K562 (cell line): ENCODE data around the gene MRRF. TPM values are rescaled to one million over a fixed set of nuclear protein-coding genes. Genes with fewer than 3 reads are reported as not detected.

Source experiments
- ATAC-seq: fragments of 200-7000 bp; cut with Tn5 transposase; 3 replicates; pipeline ENCODE4 v1.9.1; 2020; ENCODE audit warnings: moderate library complexity
- BruUV-seq: library from RNA; stranded (reverse); fragments of 400-500 nt; replicated peaks from 2 replicates; lab custom pipeline; 2021; lab: Mats Ljungman, UMichigan
- CTCF ChIA-PET: fragments of 300-600 bp; formaldehyde crosslinking; extraction: SDS; loops from one replicate; lab custom pipeline; 2021; ENCODE audit warnings: low intra/inter-chr PET ratio; lab: Yijun Ruan, JAX
- POLR2A ChIA-PET: fragments of 300-600, 350-650 bp; sonication (Branson Sonifier 250); formaldehyde crosslinking; extraction: SDS; loops from one replicate; lab custom pipeline; 2021; ENCODE audit warnings: antibody characterized with exemption, inconsistent platforms; lab: Yijun Ruan, JAX
- DNase-seq, 4 experiments: peaks; one replicate each; pipeline versions ENCODE4 v3.0.0 to v3.0.0-alpha.2; 2011 to 2018; ENCODE audit warnings: low spot score in 3 of 4, mixed read lengths in 3 of 4; ENCODE audit errors: extremely low read depth in 1 of 4
- FAIRE-seq: peaks from 2 replicates; lab custom pipeline; 2011; peaks lifted over from hg19 to GRCh38; lab: Jason Lieb, UNC
- H2AFZ ChIP-seq: 2 replicates; pipeline ENCODE4 v1.6.0; 2011; ENCODE audit warnings: low read depth, low read length, control low read depth, inconsistent platforms
- H3K27ac ChIP-seq: fragments of 200-600 bp; 3 replicates; pipeline ENCODE4 v1.8.0; 2011; ENCODE audit warnings: low read depth, mild to moderate bottlenecking, control low read depth, inconsistent platforms, low read length, moderate library complexity, mixed read lengths; ENCODE audit errors: extremely low read depth
- H3K27me3 ChIP-seq, 2 experiments: fragments of 300-600 bp in 1 of 2; 2 replicates in 1 of 2; 3 replicates in 1 of 2; pipeline versions ENCODE4 v1.6.0 to v1.8.0; 2011; ENCODE audit warnings: inconsistent platforms in 2 of 2, low read length in 2 of 2, mild to moderate bottlenecking in 1 of 2, mixed read lengths in 1 of 2, moderate library complexity in 1 of 2; ENCODE audit not compliant: control insufficient read depth in 2 of 2, insufficient read depth in 2 of 2
- H3K36me3 ChIP-seq: fragments of 300-600 bp; 3 replicates; pipeline ENCODE4 v1.8.0; 2011; ENCODE audit warnings: mild to moderate bottlenecking, low read length, inconsistent platforms; ENCODE audit not compliant: control insufficient read depth, insufficient read depth
- H3K4me1 ChIP-seq, 2 experiments: fragments of 200-600 bp in 1 of 2; replicated peaks in 1 of 2; 2 replicates in 1 of 2; 3 replicates in 1 of 2; pipeline versions ENCODE4 v1.5.1 to v1.8.0; 2011; ENCODE audit warnings: inconsistent platforms in 2 of 2, low read length in 2 of 2, mild to moderate bottlenecking in 1 of 2, mixed read lengths in 1 of 2, moderate library complexity in 1 of 2; ENCODE audit not compliant: control insufficient read depth in 2 of 2, insufficient read depth in 2 of 2
- H3K4me2 ChIP-seq: 2 replicates; pipeline ENCODE4 v1.6.1; 2011; ENCODE audit warnings: low read length, control low read depth, inconsistent platforms, mixed read lengths; ENCODE audit not compliant: insufficient read depth
- H3K4me3 ChIP-seq: fragments of 200-600 bp; sonication (generic), shearing (Covaris generic); 2 replicates; pipeline ENCODE4 v1.5.1; 2016; ENCODE audit warnings: control low read depth, inconsistent platforms
- H3K79me2 ChIP-seq: fragments of 200-600 bp; 3 replicates; pipeline ENCODE4 v1.8.0; 2011; ENCODE audit warnings: low read length, inconsistent platforms; ENCODE audit not compliant: control insufficient read depth, insufficient read depth
- H3K9ac ChIP-seq, 2 experiments: 2 replicates each; pipeline versions ENCODE4 v1.6.0 to v1.6.1; 2011; ENCODE audit warnings: low read depth in 2 of 2, low read length in 2 of 2, control low read depth in 1 of 2, inconsistent platforms in 1 of 2, mild to moderate bottlenecking in 1 of 2, mixed read lengths in 1 of 2; ENCODE audit not compliant: insufficient read depth in 1 of 2
- H3K9me1 ChIP-seq: one replicate; pipeline ENCODE4 v1.6.0; 2011; ENCODE audit warnings: inconsistent platforms, mild to moderate bottlenecking, low read length, moderate library complexity; ENCODE audit not compliant: control insufficient read depth, insufficient read depth
- H3K9me3 ChIP-seq: replicated peaks from 2 replicates; pipeline ENCODE4 v1.5.1; 2011; ENCODE audit warnings: low read depth, low read length, inconsistent platforms; ENCODE audit not compliant: control insufficient read depth, insufficient read depth
- H4K20me1 ChIP-seq: replicated peaks from 2 replicates; pipeline ENCODE4 v1.6.1; 2011; ENCODE audit warnings: low read length, inconsistent platforms, mixed read lengths; ENCODE audit not compliant: control insufficient read depth, insufficient read depth
- ARHGAP35 ChIP-seq: fragments of 450-650 bp; IDR thresholded peaks from 2 replicates; pipeline ENCODE4 v1.6.1; 2018; ENCODE audit not compliant: partially characterized antibody
- CCNT2 ChIP-seq: IDR thresholded peaks from 2 replicates; pipeline ENCODE4 v1.6.1; 2011; ENCODE audit warnings: borderline replicate concordance, low read depth, mild to moderate bottlenecking, moderate library complexity, mixed read lengths, low read length; ENCODE audit not compliant: insufficient read length; ENCODE audit errors: extremely low read depth
- MYNN ChIP-seq, 2 experiments: sonication (generic); formaldehyde crosslinking in 1 of 2; IDR thresholded peaks; 2 replicates each; pipeline versions ENCODE4 v1.5.0 to v1.6.1; 2016 to 2020; ENCODE audit warnings: antibody characterized with exemption in 1 of 2, missing genetic modification reagents in 1 of 2
- NONO ChIP-seq, 2 experiments: fragments of 200-400 bp in 1 of 2; fragments of 450-650 bp in 1 of 2; formaldehyde crosslinking in 1 of 2; IDR thresholded peaks; 2 replicates each; pipeline ENCODE4 v1.6.1; 2017; ENCODE audit warnings: low read depth in 2 of 2, mild to moderate bottlenecking in 2 of 2, moderate library complexity in 2 of 2, low read length in 1 of 2
- NR2C1 ChIP-seq, 2 experiments: fragments of 450-650 bp; IDR thresholded peaks; 2 replicates each; pipeline ENCODE4 v1.6.1; 2017; ENCODE audit warnings: mild to moderate bottlenecking in 2 of 2, antibody characterized with exemption in 1 of 2, inconsistent platforms in 1 of 2, missing compliant biosample characterization in 1 of 2, missing genetic modification characterization in 1 of 2
- NR4A1 ChIP-seq, 2 experiments: fragments of 250-450 bp in 1 of 2; fragments of 450-650 bp in 1 of 2; sonication (Bioruptor Pico) in 1 of 2; IDR thresholded peaks; 2 replicates each; pipeline versions ENCODE4 v1.4.0 to v1.6.1; 2016 to 2020; ENCODE audit warnings: mild to moderate bottlenecking in 2 of 2, missing compliant biosample characterization in 1 of 2, missing genetic modification characterization in 1 of 2, moderate library complexity in 1 of 2
- POLR2H ChIP-seq: IDR thresholded peaks from 2 replicates; pipeline ENCODE4 v1.6.1; 2016; ENCODE audit warnings: missing genetic modification characterization, low read depth, mild to moderate bottlenecking, control low read depth, missing compliant biosample characterization, moderate library complexity
- WHSC1 ChIP-seq: IDR thresholded peaks from one replicate; pipeline ENCODE4 v1.6.1; 2012; ENCODE audit warnings: low read length, control low read depth, inconsistent platforms
- ZNF707 ChIP-seq: fragments of 250-450 bp; sonication (Bioruptor Pico); conservative IDR thresholded peaks from 2 replicates; pipeline ENCODE4 v1.8.0; 2022; ENCODE audit warnings: inconsistent platforms, mild to moderate bottlenecking, moderate library complexity
- ZNF778 ChIP-seq: fragments of 450-650 bp; formaldehyde crosslinking; IDR thresholded peaks from 2 replicates; pipeline ENCODE4 v1.4.0; 2020; ENCODE audit warnings: mild to moderate bottlenecking, moderate library complexity
- WGBS: fragments of 100-300 bp; shearing (Covaris generic); methylation state at CpG from one replicate; pipeline ENCODE4 v1.1.6; 2016; ENCODE audit warnings: low coverage, mixed read lengths; ENCODE audit not compliant: insufficient coverage; ENCODE audit errors: missing lambda C conversion rate; 5-methylcytosine and 5-hydroxymethylcytosine counted together
- in situ Hi-C: fragments of 300-500 bp; cut with MboI; formaldehyde crosslinking; loops from 4 replicates; pipeline ENCODE4 v1.15.0; 2018; ENCODE audit warnings: inconsistent platforms, mixed read lengths
- intact Hi-C: fragments of 100-400 bp; cut with micrococcal nuclease; formaldehyde crosslinking; loops from 2 replicates; pipeline ENCODE4 v1.14.2; 2022
- polyA plus RNA-seq, 8 experiments: library from polyadenylated mRNA; depleted of rRNA in 4 of 8; stranded (reverse) in 5 of 8; unstranded in 3 of 8; fragments of >200 nt; fragmentation: Nextera tagmentation in 2 of 8; fragmentation: Illumina TruSeq in 1 of 8; extraction: Ambion mirVana in 2 of 8; extraction: Trizol in 1 of 8; gene quantifications; 2 replicates each; pipeline versions ENCODE4 v1.2.1 to v1.2.3, GENCODE V29; 2011 to 2014; ENCODE audit warnings: inconsistent platforms in 1 of 8, missing spikeins in 1 of 8
- total RNA-seq, 7 experiments: library from RNA; depleted of rRNA in 6 of 7; stranded (reverse); fragments of >200 nt in 6 of 7; fragmentation: Illumina TruSeq in 2 of 7; extraction: Trizol in 2 of 7; gene quantifications; 2 replicates each; pipeline versions ENCODE4 v1.2.1 to v1.2.3, GENCODE V29; 2011 to 2021; ENCODE audit warnings: low replicate concordance in 1 of 7
- TF ChIP-seq, protein P1 (sequence below), 3 experiments: IDR thresholded peaks in 2 of 3; conservative IDR thresholded peaks in 1 of 3; 2 replicates each; pipeline ENCODE4 v1.5.1; 2011 to 2012; ENCODE audit warnings: low read length in 3 of 3, mild to moderate bottlenecking in 3 of 3, control low read depth in 2 of 3, improper control_type of control experiment in 1 of 3, inconsistent platforms in 1 of 3, low read depth in 1 of 3, mixed read lengths in 1 of 3, moderate library complexity in 1 of 3; ENCODE audit not compliant: insufficient read depth in 2 of 3
- TF ChIP-seq, protein P2 (sequence below): fragments of 450-650 bp; IDR thresholded peaks from 2 replicates; pipeline ENCODE4 v1.6.1; 2018; ENCODE audit not compliant: partially characterized antibody
- TF ChIP-seq, protein P3 (sequence below): fragments of 150-350 bp; conservative IDR thresholded peaks from 2 replicates; pipeline ENCODE4 v1.6.1; 2014; ENCODE audit warnings: low read length

MRRF gene
- total and polyA plus RNA-seq, 9 of the 15 experiments (the other 6 are each of a cell fraction or from before 2014, with no cell fraction given): 55.0 to 105 (median 81.2) TPM

DNA sequence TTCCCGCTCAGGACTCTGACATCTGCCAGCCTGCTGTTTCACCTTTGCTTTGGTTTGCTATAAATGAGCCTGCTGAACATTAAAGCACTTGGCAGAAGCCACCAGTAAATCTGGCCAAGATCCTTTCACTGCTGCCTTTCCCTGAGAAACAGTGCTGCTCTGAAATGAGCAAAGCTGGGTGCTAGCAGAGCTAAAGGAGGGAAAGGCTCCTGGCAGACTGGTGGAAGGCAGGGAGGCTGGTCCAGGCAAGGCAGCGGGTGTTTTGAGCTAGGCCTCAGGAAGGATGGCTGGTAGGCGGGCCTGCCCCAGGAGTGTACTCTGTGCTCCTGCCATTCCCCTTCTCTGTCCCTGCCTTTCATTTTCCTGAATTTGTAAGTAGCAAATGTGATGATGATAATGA is 53.6 kb downstream of the MRRF start:
- intact Hi-C loops (no loop called here), in situ Hi-C loops (no loop called here)
- Histone ChIP-seq H3K4me3 (no peak overlapping the region), H3K4me1 (no peaks in the 10 kb centered on the region), H3K79me2 (no peaks in the 10 kb centered on the region), H3K36me3 (peaks cover 71% of the 10 kb centered on the region), H4K20me1 (no peaks in the 10 kb centered on the region), H3K27ac (no peak overlapping the region), H2AFZ (no peak overlapping the region), H3K9me3 (no peaks in the 10 kb centered on the region), H3K9ac (peak overlapping the region in 1 of 2 experiments; percentile 61; a peak in 1 of 4 replicates), H3K27me3 (no peaks in the 10 kb centered on the region), H3K9me1 (no peaks in the 10 kb centered on the region), H3K4me2 (no peak overlapping the region)
- 95% methylated on average over 3 of the region's 3 CpGs for WGBS
- no peak for ATAC-seq
- CTCF ChIA-PET: no interaction called here
- FAIRE-seq: no peak
- POLR2A ChIA-PET: interaction anchor here (1.2 kb wide), 1 partner anchor 10 kb away, joined by 4 read pairs; no protein-coding TSS in a partner anchor
- DNase-seq: no peak
- BruUV-seq: no TSS peak
- TF ChIP-seq CCNT2: no peak
- TF ChIP-seq NR4A1 (CRISPR knock-in tag; IDR thresholded peaks at IDR 0.05): no peak
- TF ChIP-seq NR4A1 (tag; IDR thresholded peaks at IDR 0.05): no peak
- no peak for TF ChIP-seq ZNF778
- no peak for TF ChIP-seq ZNF707 (CRISPR knock-in tag)
- no peak for TF ChIP-seq NONO (IDR thresholded peaks at IDR 0.05; ENCODE audit: low read depth in 2 of 2, low read length in 1 of 2)
- TF ChIP-seq, protein P1, sequence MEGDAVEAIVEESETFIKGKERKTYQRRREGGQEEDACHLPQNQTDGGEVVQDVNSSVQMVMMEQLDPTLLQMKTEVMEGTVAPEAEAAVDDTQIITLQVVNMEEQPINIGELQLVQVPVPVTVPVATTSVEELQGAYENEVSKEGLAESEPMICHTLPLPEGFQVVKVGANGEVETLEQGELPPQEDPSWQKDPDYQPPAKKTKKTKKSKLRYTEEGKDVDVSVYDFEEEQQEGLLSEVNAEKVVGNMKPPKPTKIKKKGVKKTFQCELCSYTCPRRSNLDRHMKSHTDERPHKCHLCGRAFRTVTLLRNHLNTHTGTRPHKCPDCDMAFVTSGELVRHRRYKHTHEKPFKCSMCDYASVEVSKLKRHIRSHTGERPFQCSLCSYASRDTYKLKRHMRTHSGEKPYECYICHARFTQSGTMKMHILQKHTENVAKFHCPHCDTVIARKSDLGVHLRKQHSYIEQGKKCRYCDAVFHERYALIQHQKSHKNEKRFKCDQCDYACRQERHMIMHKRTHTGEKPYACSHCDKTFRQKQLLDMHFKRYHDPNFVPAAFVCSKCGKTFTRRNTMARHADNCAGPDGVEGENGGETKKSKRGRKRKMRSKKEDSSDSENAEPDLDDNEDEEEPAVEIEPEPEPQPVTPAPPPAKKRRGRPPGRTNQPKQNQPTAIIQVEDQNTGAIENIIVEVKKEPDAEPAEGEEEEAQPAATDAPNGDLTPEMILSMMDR (IDR thresholded peaks at IDR 0.05 in 2 of 3, conservative IDR thresholded peaks at IDR 0.05 in 1 of 3; ENCODE audit: insufficient read depth in 2 of 3, low read depth in 1 of 3, low read length in 3 of 3): no peak
- TF ChIP-seq WHSC1: no peak
- TF ChIP-seq MYNN (IDR thresholded peaks at IDR 0.05): no peak
- no peak for TF ChIP-seq MYNN (CRISPR knock-in tag; IDR thresholded peaks at IDR 0.05)
- no peak for TF ChIP-seq ARHGAP35
- TF ChIP-seq, protein P2, sequence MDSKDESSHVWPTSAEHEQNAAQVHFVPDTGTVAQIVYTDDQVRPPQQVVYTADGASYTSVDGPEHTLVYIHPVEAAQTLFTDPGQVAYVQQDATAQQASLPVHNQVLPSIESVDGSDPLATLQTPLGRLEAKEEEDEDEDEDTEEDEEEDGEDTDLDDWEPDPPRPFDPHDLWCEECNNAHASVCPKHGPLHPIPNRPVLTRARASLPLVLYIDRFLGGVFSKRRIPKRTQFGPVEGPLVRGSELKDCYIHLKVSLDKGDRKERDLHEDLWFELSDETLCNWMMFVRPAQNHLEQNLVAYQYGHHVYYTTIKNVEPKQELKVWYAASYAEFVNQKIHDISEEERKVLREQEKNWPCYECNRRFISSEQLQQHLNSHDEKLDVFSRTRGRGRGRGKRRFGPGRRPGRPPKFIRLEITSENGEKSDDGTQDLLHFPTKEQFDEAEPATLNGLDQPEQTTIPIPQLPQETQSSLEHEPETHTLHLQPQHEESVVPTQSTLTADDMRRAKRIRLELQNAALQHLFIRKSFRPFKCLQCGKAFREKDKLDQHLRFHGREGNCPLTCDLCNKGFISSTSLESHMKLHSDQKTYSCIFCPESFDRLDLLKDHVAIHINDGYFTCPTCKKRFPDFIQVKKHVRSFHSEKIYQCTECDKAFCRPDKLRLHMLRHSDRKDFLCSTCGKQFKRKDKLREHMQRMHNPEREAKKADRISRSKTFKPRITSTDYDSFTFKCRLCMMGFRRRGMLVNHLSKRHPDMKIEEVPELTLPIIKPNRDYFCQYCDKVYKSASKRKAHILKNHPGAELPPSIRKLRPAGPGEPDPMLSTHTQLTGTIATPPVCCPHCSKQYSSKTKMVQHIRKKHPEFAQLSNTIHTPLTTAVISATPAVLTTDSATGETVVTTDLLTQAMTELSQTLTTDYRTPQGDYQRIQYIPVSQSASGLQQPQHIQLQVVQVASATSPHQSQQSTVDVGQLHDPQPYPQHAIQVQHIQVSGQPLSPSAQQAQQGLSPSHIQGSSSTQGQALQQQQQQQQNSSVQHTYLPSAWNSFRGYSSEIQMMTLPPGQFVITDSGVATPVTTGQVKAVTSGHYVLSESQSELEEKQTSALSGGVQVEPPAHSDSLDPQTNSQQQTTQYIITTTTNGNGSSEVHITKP: no peak
- TF ChIP-seq, protein P3, sequence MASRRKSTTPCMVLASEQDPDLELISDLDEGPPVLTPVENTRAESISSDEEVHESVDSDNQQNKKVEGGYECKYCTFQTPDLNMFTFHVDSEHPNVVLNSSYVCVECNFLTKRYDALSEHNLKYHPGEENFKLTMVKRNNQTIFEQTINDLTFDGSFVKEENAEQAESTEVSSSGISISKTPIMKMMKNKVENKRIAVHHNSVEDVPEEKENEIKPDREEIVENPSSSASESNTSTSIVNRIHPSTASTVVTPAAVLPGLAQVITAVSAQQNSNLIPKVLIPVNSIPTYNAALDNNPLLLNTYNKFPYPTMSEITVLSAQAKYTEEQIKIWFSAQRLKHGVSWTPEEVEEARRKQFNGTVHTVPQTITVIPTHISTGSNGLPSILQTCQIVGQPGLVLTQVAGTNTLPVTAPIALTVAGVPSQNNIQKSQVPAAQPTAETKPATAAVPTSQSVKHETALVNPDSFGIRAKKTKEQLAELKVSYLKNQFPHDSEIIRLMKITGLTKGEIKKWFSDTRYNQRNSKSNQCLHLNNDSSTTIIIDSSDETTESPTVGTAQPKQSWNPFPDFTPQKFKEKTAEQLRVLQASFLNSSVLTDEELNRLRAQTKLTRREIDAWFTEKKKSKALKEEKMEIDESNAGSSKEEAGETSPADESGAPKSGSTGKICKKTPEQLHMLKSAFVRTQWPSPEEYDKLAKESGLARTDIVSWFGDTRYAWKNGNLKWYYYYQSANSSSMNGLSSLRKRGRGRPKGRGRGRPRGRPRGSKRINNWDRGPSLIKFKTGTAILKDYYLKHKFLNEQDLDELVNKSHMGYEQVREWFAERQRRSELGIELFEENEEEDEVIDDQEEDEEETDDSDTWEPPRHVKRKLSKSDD: no peak
- no peak for TF ChIP-seq NR2C1 (IDR thresholded peaks at IDR 0.05)
- TF ChIP-seq NR2C1 (tag; IDR thresholded peaks at IDR 0.05): no peak
- TF ChIP-seq POLR2H (tag): no peak
